Spleen (tissue), 7 donors: ENCODE measurements around the gene POU2AF2.

Source experiments
- POLR2AphosphoS5 ChIP-seq, 3 donors: sonication (generic); formaldehyde crosslinking; IDR thresholded peaks; one replicate each; pipeline ENCODE4 v1.5.1; 2017; ENCODE audit warnings: antibody characterized with exemption in 3 of 3
- TF ChIP-seq, protein P1 (sequence below), 11 experiments: fragments of 200-600 bp in 7 of 11; fragments of 450-650 bp in 4 of 11; sonication (generic) in 4 of 11; IDR thresholded peaks in 8 of 11; conservative IDR thresholded peaks in 3 of 11; 1 replicate in 7 of 11; 2 replicates in 4 of 11; pipeline versions ENCODE4 v1.4.0 to v1.8.0; 2016 to 2021; ENCODE audit warnings: antibody characterized with exemption in 11 of 11, inconsistent platforms in 4 of 11, mild to moderate bottlenecking in 1 of 11
- donor health status: DM: no; HTN: no; CAD: no; lungs with moderate emphysema.
- donor health status: DM: no; HTN: no; CAD: no.
- donor health status: DM: no; HTN: no; CAD: no.

DNA sequence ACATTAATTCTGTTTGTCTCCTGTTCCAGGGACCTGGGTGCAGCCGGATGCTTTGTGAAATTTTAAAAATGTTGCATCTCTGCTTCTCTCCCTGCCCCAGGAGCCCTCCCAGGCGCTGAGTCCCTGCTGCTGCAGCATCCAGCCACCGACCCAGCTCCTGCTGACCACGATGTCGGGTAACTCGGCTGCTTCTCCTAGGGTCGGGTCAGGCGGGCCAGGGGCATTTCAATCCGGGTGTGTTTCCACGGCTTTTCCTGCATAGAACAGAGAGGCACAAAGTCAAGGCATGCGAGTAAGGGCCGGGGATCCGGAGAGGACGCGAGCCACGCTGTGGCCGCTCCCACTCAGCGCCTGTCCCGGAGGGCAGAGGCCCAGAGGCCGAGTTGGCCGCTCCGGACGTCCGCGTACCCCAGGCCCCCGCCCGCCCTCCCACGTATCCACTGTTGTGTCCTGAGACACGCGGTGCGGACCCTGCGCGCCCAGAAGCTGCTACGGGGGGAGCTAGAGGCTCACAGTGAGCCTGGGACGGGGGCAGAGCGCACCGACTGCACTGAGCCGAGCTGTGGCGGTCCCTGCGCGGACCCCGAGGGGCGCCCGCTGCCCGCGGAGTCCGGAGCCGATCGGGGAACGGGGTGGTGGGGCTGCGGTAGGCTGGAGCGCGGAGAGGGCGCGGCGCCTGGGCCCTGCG is 53.0 kb downstream of the POU2AF2 start, which contains the start of gene POU2AF3:
- no peak for TF ChIP-seq POLR2AphosphoS5 (IDR thresholded peaks at IDR 0.05)
- TF ChIP-seq, protein P1, sequence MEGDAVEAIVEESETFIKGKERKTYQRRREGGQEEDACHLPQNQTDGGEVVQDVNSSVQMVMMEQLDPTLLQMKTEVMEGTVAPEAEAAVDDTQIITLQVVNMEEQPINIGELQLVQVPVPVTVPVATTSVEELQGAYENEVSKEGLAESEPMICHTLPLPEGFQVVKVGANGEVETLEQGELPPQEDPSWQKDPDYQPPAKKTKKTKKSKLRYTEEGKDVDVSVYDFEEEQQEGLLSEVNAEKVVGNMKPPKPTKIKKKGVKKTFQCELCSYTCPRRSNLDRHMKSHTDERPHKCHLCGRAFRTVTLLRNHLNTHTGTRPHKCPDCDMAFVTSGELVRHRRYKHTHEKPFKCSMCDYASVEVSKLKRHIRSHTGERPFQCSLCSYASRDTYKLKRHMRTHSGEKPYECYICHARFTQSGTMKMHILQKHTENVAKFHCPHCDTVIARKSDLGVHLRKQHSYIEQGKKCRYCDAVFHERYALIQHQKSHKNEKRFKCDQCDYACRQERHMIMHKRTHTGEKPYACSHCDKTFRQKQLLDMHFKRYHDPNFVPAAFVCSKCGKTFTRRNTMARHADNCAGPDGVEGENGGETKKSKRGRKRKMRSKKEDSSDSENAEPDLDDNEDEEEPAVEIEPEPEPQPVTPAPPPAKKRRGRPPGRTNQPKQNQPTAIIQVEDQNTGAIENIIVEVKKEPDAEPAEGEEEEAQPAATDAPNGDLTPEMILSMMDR (IDR thresholded peaks at IDR 0.05 in 8 of 11, conservative IDR thresholded peaks at IDR 0.05 in 3 of 11): no peak
